Stimulated activated CD4-positive, alpha-beta T cell treated with anti-CD3 and anti-CD28 coated beads, Interleukin-1b, Interleukin-23, amount 100 ng/mL, for 24 hours (primary cell): Measurements from ENCODE around the gene ZCCHC4.
"Not testable (repeated sequence)": the region's sequence is repeated elsewhere in the genome, so short reads cannot be mapped to it uniquely, and the experiment has no call there.

Experiments used
- DNase-seq, 4 experiments: peaks; one replicate each; pipeline ENCODE4 v3.0.0-alpha.2; 2020; ENCODE audit warnings: low read depth in 4 of 4, low spot score in 1 of 4

ZCCHC4 gene

DNA sequence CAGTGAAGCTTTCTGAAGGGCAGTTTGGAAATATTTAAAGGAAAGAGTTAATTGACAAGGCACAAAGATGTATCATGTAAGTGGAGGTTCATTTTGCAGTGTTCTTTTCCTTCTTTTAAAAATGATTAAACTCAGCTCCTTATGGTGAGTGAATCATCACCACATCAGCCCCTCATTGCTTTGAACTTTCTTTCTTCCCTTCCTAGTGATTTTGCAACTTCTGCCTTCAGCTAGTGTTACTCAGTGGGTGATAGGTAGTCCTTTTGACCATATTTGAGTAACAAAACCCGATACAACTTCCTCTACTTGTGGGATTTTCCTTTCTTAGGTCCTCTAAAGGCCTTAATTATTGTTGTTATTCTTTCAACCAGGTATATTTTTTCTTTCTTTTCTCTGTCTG, 8.2 kb downstream of the ZCCHC4 start:
- DNase-seq, result no peak

DNA sequence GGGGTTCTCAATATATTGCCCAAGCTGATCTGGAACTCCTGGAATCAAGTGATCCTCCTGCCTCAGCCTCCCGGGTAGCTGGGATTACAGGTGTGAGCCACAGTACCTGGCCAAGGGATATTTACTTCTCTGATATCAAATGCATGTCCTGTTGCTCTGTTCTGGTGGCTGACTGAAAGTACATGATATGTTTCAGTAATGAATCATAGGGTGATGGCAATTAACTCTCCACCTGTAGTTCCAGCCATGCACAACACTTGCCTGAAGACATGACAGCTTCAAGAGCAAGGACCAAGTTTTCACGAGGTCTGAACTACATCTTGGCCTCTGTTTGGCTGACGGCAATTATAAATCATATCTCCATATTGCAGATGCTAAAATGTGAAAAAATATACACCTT, 9.1 kb downstream of the ZCCHC4 start:
- no peak for DNase-seq

DNA sequence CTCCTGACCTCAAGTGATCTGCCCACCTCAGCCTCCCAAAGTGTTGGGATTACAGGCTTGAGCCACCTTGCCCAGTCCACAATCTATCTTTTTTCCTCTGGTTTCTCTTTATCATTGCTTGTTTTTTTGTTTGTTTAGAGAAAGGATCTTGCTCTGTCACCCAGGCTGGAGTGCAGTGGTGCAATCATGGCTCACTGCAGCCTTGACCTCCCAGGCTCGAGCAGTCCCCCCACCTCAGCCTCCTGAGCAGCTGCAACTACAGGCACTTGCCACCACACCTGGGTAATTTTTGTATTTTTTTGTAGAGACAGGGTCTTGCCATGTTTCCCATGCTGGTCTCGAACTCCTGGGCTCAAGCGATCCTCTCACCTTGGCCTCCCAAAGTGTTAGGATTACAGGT, 15.9 kb downstream of the ZCCHC4 start:
- not testable (repeated sequence) for DNase-seq

DNA sequence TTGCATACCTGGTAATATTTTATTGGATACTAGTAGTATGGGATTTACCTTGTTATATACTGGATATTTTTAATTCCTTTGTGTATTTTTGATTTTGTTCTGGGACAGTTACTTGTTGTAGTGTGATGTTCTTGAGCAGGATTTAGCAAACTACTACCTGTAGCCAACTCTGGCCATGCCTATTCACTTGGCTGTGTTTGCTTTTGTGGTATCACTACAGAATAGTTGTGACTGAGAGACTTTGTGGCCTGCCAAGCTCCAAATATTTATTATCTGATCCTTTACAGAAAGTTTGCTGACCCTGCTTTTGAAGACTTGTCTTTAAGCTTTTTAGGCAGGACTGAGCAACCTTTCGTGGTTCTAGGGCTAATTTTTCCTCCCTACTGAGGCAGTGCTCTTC, 17.8 kb downstream of the ZCCHC4 start:
- no peak for DNase-seq

- no peak for DNase-seq
Observed at GRCh38 chr4:25330905-25331808, 18.6 kb downstream of the ZCCHC4 start.

GRCh38 chr4:25343671-25344070, 31.1 kb downstream of the ZCCHC4 start:
- no peak for DNase-seq

- no peak for DNase-seq
Observed at GRCh38 chr4:25345744-25346143, 33.2 kb downstream of the ZCCHC4 start.

- DNase-seq, result no peak
Observed at GRCh38 chr4:25346913-25347312, 34.3 kb downstream of the ZCCHC4 start.

DNA sequence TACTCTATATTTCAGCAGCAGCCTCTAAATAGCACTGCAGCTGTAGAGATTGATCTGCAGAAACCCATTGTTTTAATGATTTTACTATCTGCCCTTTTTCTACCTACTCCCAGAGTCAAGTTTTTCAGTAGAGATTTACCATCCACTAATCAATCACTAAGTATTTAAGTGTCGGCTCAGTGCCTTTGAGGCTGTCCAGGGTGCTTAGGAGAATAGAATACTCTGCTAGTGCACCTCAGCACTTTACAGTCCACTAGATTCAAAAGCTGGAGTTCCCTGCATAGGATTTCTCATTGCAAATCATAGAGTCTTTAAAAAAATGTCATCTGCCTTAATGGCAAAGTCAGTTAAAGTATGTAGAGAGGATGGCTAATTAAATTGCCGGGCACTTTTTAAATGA, 34.9 kb downstream of the ZCCHC4 start:
- DNase-seq, result no peak

DNA sequence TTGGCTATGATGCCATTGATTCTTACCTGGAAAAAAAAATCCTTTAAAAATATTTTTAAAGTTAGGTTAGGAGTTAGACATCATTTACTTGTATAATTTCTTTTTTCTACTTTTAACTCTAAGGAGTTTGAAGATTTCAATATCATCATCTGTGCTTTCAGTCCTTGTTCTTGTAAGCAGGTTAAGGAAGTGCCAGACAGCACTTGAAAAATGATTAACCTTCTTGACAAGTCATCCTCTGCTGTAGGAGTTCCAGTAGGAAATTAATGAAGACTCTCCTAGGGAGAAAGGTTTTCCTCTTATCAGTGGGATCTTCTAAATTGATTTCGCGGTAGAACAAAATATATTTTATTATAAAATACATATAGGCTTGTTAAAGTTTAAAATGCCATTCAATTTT, 35.4 kb downstream of the ZCCHC4 start:
- no peak for DNase-seq

GRCh38 chr4:25350561-25350960, 38.0 kb downstream of the ZCCHC4 start:
- DNase-seq, result no peak

DNA sequence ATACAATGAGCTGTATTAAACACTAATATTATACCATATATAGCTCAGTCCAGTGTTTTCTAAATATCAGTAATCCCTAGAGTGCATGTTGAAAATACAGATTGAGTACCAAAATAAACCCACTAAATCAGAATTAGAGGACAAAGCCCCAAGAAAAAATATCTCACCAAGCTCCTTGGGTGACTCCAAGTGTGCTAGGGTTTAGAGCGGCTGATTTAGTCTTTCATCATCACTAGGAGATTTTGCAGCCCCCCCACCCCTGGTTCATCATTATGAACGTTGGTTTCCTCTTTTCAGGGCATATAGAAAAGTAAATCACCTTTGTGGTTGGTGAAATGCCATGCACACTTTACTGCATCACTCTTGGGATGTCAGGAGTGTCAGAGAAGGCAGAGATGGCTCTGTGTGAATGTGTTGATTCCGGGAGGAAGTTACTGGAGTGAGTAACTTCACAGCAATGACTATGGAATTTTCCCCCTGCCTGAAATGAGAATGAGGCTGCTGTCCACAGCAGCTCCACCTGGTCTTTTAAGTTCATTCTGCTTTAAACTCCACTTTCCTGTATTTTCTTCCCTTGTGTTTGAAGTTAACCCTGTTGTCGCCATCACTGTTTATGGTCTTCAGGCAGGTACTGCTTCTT, 39.3 kb downstream of the ZCCHC4 start:
- DNase-seq, result no peak

- DNase-seq, result no peak
Observed at GRCh38 chr4:25356068-25356467, 43.5 kb downstream of the ZCCHC4 start.

DNA sequence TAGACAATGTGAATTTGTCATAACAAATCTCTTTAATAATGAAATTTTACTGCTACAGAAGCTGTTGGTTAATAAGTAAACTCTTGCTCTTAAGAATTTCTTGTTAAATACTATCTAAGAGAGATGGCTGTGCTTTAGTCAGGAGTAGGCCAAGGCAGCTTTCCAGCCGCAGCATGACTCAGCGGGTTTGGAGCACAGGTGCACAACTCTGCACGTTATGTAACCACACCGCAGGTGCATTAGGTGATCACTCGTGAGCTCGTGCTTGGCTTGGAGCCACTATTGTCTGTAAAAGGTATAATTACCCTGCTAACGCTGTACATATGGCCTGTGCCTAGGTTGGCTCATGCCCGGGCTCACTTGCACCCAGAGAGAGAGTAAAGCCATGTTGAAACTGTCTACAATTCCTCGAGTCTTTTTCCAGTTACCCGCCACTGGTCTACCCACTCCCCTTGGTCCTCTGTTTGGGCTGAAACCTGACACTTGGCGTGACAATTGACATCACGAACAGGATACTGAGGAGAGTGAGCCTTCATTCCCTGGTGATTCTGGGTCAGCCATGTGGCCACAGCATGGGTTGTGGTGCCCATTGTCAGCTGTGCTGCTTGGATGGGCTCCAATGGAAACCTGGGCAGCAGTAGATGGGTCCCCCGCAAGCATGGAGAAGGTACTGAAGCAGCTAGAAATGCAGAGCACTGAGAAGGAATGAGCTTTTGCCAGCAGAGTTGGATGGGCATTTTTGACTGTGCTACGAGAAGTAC, 46.1 kb downstream of the ZCCHC4 start:
- DNase-seq, result no peak

DNA sequence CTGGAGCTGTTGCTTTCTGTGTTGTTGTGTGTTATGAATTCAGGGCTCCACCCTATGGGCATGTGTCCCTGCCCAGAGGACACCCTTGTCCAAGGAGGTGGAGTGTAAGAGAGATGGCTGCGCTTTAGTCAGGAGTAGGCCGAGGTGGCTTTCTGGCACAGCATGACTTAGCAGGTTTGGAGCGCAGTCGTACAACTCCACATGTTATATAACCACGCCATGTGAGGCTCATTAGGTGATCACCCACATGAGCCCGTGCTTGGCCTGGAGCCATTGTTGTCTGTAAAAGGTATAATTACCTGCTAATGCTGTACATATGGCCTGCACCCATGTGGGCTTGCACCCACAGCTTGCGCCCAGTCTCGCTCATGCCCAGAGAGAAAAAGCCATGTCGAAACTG, 48.7 kb downstream of the ZCCHC4 start:
- DNase-seq, result no peak

DNA sequence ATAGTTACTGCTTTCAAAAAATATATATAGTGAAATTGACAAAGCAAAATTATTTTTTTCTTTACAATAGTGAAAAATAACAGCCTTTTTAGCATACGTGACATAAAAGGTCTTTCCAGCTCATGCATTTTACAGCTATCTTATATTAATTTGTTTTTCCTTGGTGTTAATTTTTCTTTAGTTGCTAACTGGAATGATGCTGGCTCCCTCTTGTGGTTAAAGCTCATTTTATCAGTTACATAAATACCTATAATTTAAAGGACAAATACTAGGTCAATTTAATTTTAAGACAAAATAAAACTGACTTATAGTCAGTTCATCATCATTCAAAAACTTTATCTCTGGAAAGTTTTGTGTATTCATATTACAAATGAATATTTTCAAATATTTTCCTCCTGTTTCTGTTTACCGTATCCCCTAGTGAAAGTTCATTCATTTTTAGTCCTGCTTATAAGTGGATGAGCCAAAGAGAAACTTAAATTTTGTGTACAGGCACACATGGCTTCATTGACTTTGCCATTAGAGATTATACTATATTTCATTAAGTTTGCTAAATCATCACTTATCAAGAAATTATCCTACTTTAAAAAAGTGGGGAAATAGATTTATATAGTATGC, 54.5 kb downstream of the ZCCHC4 start:
- no peak for DNase-seq

DNA sequence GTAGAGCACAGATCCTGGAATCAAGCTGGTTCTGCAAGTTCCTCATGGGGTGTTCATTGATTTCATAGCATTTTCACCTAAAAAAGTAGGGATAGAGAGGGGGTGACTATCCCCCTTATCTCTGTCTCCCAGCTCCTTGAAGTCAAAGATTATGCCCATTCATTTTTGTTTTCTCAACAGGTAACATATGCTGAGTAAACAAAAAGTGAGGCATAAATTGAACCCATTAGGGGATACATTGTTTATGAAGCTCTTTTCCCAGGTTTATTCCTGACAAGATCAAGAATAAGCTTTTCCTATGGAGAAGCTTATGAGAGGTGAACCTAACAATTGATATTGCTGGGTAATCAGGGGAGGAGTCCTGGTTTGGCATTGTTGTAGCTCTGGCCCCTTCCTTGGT, 55.3 kb downstream of the ZCCHC4 start:
- no peak for DNase-seq

DNA sequence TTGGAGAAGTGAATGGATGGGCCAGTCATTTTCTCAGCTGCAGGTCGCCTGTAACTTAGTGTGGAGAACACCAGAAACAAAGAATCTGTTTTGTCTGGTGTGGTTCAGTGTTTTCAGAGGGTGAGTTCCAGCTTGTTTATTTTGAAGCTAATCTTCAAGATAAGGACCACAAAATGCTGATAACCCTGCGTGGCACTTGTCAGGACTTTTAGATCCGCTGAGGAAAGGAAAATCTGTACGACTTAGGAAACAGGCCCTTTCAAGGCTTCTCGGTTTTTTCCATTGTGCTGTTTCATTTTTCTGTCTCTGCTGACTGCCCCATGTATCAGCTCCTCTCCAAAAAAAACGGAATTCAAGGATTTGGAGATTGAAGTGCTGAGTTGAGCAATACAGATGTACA, 55.7 kb downstream of the ZCCHC4 start:
- no peak for DNase-seq

DNA sequence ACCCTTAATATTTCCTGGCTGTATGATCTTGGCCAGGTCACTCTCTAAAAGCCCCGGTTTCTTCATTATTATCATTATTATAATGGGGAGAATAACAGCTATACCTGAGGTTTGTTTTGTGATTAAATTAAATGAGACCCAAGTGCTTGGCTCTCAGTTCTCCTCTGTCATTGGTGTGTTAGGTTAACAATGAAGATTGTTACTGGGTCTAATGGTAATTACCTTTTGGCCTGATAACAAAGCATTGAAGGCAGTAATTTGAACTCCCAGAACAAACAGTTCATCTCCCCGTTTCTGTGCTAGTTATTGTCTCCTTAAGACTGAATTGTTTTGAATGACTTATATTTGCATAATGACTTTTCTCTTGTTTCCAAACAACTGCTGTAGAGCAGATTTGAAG, 57.7 kb downstream of the ZCCHC4 start:
- DNase-seq, result no peak

DNA sequence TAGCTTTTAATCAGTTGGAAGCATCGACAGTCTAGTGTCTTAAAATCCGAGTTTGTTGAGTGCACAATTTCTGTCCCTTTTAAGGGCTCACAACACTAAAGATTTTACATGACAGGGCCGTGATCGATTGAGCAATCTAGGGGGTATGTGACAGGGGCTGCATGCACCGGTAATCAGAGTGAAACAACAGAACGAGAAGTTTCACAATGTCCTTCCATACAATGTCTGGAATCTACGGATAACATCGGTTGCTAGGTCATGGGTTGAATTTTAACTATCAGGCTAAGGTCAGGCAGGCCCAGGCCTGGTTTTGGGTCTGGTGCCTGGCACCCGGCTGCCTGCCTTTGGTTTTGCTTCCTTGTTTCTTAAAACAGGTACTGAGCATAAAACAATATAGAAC, 60.0 kb downstream of the ZCCHC4 start:
- DNase-seq, result not testable (repeated sequence)

DNA sequence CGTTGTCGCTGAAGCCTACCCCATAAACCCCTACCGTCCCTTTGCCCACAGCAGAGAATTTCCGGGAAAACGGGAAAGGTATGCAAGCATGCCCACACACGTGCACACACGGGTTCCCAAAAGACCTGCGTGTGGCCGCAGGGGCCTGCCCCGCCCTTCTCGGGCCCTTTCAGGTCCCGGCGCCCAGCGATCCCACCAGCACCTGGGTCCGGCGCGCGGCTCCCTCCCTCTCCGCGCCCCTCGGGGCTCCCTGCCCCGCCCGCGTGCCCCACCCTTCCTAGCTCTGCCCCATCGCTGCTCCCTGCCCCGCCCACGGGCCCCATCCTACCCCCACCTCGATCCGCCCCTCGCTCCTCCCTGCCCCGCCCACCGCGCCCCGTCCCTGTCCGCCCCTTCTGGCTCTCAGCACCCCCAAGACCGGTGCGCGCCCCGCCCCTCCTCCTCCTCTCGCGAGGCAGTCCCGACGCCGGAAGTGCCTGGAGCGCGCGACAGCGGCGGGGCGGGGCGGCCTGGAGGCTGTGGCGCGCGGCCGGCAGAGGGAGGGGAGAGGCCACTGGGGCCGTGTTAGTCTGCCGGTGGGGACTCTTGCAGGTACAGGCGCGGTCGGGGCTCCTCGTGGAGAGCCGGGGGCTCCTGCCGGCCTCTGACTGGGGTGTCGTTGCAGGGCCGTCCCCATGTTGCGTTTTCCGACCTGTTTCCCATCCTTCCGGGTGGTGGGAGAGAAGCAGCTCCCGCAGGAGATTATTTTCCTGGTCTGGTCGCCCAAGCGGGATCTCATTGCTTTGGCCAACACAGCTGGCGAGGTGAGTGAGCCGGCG, 64.4 kb downstream of the ZCCHC4 start, which contains the start of gene ANAPC4:
ANAPC4 (plus strand) TSS at position 510 of the 818 bp plus-strand sequence; CDS start at position 675, 165 bp downstream.
- DNase-seq, result peak; percentile 97 to 100 (median 99)
